COLO668 (cell line): Measurements from ENCODE around the gene EPHA3.

Experiments used
- DNase-seq: peaks from one replicate; lab custom pipeline; 2025; ENCODE audit not compliant: unreplicated experiment; lab: John Stamatoyannopoulos, UW

Gene EPHA3

DNA sequence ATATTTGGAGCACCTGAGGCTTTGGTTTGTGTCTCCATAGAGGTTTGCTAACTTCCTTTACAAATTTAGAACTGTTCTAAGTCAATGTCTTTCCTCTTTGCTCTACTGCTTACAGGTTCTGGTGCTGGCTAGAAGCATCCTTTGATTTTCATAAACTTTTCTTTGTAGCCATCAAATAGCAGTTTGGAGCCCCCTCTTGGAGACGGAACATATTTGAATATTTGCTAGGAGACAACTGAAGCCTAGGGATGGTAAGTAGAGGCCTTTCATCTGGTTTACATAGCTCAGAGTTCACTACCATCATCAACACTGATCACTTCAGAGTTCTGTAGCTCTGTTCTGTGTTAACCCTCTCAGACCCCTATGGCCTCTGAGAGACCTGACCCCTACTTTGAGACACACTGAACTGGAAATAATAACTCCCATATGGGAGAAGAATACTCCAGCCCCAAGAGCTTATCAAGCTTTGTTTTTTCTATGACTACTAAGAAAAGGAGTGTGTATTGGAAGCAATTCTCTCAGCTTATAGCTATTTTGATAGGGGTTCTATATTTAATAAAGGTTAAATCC is 420.4 kb downstream of the EPHA3 start:
- DNase-seq, result no peak
